Activated CD4-positive, alpha-beta T cell treated with anti-CD3 and anti-CD28 coated beads for 36 hours (primary cell): ENCODE measurements around the gene EZH1. TPM values are rescaled to one million over a fixed set of nuclear protein-coding genes. Genes with fewer than 3 reads are reported as not detected.
A peak's percentile ranks its signal among the peaks of the same experiment; 100 is the strongest.
"Not testable (repeated sequence)": the region's sequence is repeated elsewhere in the genome, so short reads cannot be mapped to it uniquely, and the experiment has no call there.

Experiments
- ATAC-seq: fragments of 200-7000 bp; cut with Tn5 transposase; one replicate; pipeline ENCODE4 v1.10.0; 2021; ENCODE audit warnings: mild to moderate bottlenecking, moderate library complexity
- CTCF ChIA-PET: fragments of 350-600 bp; sonication (Branson Sonifier 250); formaldehyde crosslinking; loops from one replicate; lab custom pipeline; 2021; ENCODE audit warnings: antibody characterized with exemption; lab: Charles Lee
- POLR2A ChIA-PET: fragments of 350-600 bp; sonication (Branson Sonifier 250); formaldehyde crosslinking; loops from one replicate; lab custom pipeline; 2021; ENCODE audit warnings: antibody characterized with exemption, inconsistent platforms; lab: Charles Lee
- DNase-seq: peaks from one replicate; pipeline ENCODE4 v3.0.0-alpha.2; 2020
- H3K27ac Mint-ChIP-seq: one replicate; pipeline ENCODE4 v1.8.0; 2021; ENCODE audit warnings: mixed read lengths
- H3K27me3 Mint-ChIP-seq: one replicate; pipeline ENCODE4 v1.8.0; 2021; ENCODE audit warnings: mixed read lengths
- H3K36me3 Mint-ChIP-seq: one replicate; pipeline ENCODE4 v1.8.0; 2021; ENCODE audit warnings: low read depth, mixed read lengths
- H3K4me1 Mint-ChIP-seq: one replicate; pipeline ENCODE4 v1.8.0; 2021; ENCODE audit warnings: mixed read lengths
- H3K4me3 Mint-ChIP-seq: one replicate; pipeline ENCODE4 v1.8.0; 2021; ENCODE audit warnings: mild to moderate bottlenecking, moderate library complexity, mixed read lengths
- H3K9me3 Mint-ChIP-seq: one replicate; pipeline ENCODE4 v1.8.0; 2021; ENCODE audit warnings: low read depth, mixed read lengths
- intact Hi-C, 2 experiments: fragments of 100-400 bp; cut with DNase I in 1 of 2; cut with micrococcal nuclease in 1 of 2; formaldehyde crosslinking; loops; one replicate each; pipeline versions ENCODE4 v1.14.2 to v1.15.1; 2022 to 2024; cut with DNase I, micrococcal nuclease
- total RNA-seq, 2 experiments: library from RNA; stranded (reverse); gene quantifications; one replicate each; pipeline ENCODE4 v1.2.3, GENCODE V29; 2021

The EZH1 gene
- total RNA-seq, 2 experiments from 2014 or later = 28.6 to 29.5 TPM

GRCh38 chr17:42748202-42748907 lies 3.5 kb upstream of the EZH1 start:
- ATAC-seq (no peak), DNase-seq (no peak)
- peaks cover 10% of the 10 kb centered on the region for H3K27me3 Mint-ChIP-seq
- intact Hi-C loops = loop anchor here in 1 of 2 experiments (5.0 kb wide), 1 partner anchor 424 kb away; the partner anchor contains the start of gene NBR1
- peaks cover 2% of the 10 kb centered on the region for H3K36me3 Mint-ChIP-seq
- no peak overlapping the region for H3K27ac Mint-ChIP-seq
- ChIA-PET CTCF (interaction anchor here (0.6 to 1.7 kb wide), 4 partner anchors 11 to 200 kb away, joined by 3 to 5 read pairs (median 4); no protein-coding TSS in a partner anchor), POLR2A (no interaction called here)
- peaks cover 2% of the 10 kb centered on the region for H3K9me3 Mint-ChIP-seq
- H3K4me1 Mint-ChIP-seq = peaks cover 16% of the 10 kb centered on the region
- H3K4me3 Mint-ChIP-seq = no peak overlapping the region

GRCh38 chr17:42744283-42744805 lies 496 bp downstream of the EZH1 start:
- H3K4me3 Mint-ChIP-seq = peak overlapping the region; percentile 89
- ChIA-PET POLR2A (no interaction called here), CTCF (interaction anchor here (0.7 to 1.7 kb wide), 4 partner anchors 19 to 83 kb away, joined by 3 to 12 read pairs (median 3); partner anchors contain the start of gene VPS25)
- H3K27ac Mint-ChIP-seq = peak overlapping the region; percentile 98
- peaks cover 2% of the 10 kb centered on the region for H3K9me3 Mint-ChIP-seq
- ATAC-seq = peak; percentile 88
- intact Hi-C loops = loop anchor here (1.0 to 5.0 kb wide), 12 partner anchors 18 to 573 kb away; partner anchors contain the start of genes VPS25 (in 2 of the 2), AARSD1 (in 1 of the 2), CNTD1 (in 1 of the 2) and COA3 (in 1 of the 2)
- peaks cover 7% of the 10 kb centered on the region for H3K27me3 Mint-ChIP-seq
- H3K4me1 Mint-ChIP-seq = peaks cover 19% of the 10 kb centered on the region
- peaks cover 2% of the 10 kb centered on the region for H3K36me3 Mint-ChIP-seq
- peak; percentile 85 for DNase-seq

- intact Hi-C loops = loop anchor here (1.0 to 5.0 kb wide), 12 partner anchors 19 to 574 kb away; partner anchors contain the start of genes VPS25 (in 2 of the 2), AARSD1 (in 1 of the 2), CNTD1 (in 1 of the 2) and COA3 (in 1 of the 2)
- Mint-ChIP-seq H3K27ac (peak overlapping the region; percentile 98), H3K27me3 (peaks cover 5% of the 10 kb centered on the region), H3K4me1 (peaks cover 19% of the 10 kb centered on the region), H3K9me3 (peaks cover 2% of the 10 kb centered on the region), H3K36me3 (peaks cover 2% of the 10 kb centered on the region), H3K4me3 (peak overlapping the region; percentile 89)
- ChIA-PET POLR2A (interaction anchor here (0.6 to 0.7 kb wide), 2 partner anchors 428 to 709 kb away, joined by 4 to 6 read pairs; no protein-coding TSS in a partner anchor), CTCF (interaction anchor here (0.7 to 1.7 kb wide), 5 partner anchors 16 to 82 kb away, joined by 3 to 12 read pairs (median 3); partner anchors contain the start of gene VPS25)
- ATAC-seq = no peak
- no peak for DNase-seq
These were observed 1.1 kb downstream of the EZH1 start for GRCh38 chr17:42743595-42744282.

GRCh38 chr17:42742916-42743315 lies 1.9 kb downstream of the EZH1 start:
- ATAC-seq, H3K27me3 Mint-ChIP-seq, DNase-seq, H3K9me3 Mint-ChIP-seq, H3K36me3 Mint-ChIP-seq, H3K4me3 Mint-ChIP-seq, H3K27ac Mint-ChIP-seq: not testable (repeated sequence)
- ChIA-PET POLR2A (interaction anchor here (0.6 to 0.7 kb wide), 2 partner anchors 9 to 709 kb away, joined by 3 to 6 read pairs; no protein-coding TSS in a partner anchor), CTCF (interaction anchor here (1.0 to 1.7 kb wide), 5 partner anchors 16 to 81 kb away, joined by 3 to 12 read pairs (median 3); no protein-coding TSS in a partner anchor)
- H3K4me1 Mint-ChIP-seq = peaks cover 19% of the 10 kb centered on the region
- intact Hi-C loops = loop anchor here in 1 of 2 experiments (5.0 kb wide), 1 partner anchor 574 kb away; no protein-coding TSS in a partner anchor

DNA sequence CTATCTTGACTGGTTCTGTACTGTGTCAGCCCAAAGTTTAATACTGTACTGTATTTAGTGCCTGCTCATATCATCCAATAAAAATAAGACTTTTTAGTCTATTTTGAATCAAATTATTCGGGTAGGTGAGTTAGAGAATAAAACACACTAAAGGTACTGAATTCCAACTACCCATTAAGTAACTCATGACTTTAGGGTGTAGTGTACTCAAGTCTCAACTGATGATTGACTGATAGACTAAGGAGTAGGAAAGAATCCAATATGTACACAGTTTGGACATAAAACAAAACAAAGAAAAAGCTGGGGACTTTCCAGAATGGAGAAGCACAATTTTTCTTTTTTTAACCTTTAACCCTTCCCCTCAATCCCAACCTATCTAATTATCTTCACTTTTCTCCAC lies 4.1 kb downstream of the EZH1 start:
- intact Hi-C loops = loop anchor here in 1 of 2 experiments (5.0 kb wide), 1 partner anchor 577 kb away; no protein-coding TSS in a partner anchor
- Mint-ChIP-seq H3K27me3 (no peaks in the 10 kb centered on the region), H3K4me1 (peaks cover 19% of the 10 kb centered on the region), H3K9me3 (peaks cover 2% of the 10 kb centered on the region), H3K36me3 (peaks cover 2% of the 10 kb centered on the region), H3K4me3 (no peak overlapping the region), H3K27ac (no peak overlapping the region)
- CTCF ChIA-PET = interaction anchor here (0.5 kb wide), 1 partner anchor 9 kb away, joined by 3 read pairs; no protein-coding TSS in a partner anchor
- DNase-seq = no peak
- no peak for ATAC-seq
- POLR2A ChIA-PET = no interaction called here

DNA sequence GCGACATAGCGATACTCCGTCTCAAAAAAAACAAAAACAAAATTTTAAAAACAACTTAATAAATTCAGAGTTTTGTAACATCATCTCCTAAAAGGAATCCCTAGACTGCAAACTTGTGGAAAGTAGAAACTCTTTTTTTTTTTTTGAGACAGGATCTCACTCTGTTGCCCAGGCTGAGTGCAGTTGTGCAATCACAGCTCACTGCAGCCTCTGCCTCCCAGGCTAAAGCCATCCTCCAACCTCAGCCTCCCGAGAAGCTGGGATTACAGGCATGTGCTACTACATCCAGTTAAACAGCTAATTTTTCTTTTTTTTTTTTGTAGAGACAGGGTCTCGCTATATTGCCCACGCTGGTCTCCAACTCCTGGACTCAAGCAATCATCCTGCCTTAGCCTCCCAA lies 19.7 kb downstream of the EZH1 start:
- Mint-ChIP-seq H3K9me3 (no peaks in the 10 kb centered on the region), H3K36me3 (peaks cover 33% of the 10 kb centered on the region), H3K4me3 (no peak overlapping the region), H3K27me3 (no peaks in the 10 kb centered on the region), H3K27ac (no peak overlapping the region), H3K4me1 (peaks cover 2% of the 10 kb centered on the region)
- intact Hi-C loops = no loop called here
- ChIA-PET CTCF (interaction anchor here (0.6 to 1.9 kb wide), 5 partner anchors 11 to 296 kb away, joined by 3 to 9 read pairs (median 3); no protein-coding TSS in a partner anchor), POLR2A (interaction anchor here (0.5 to 0.6 kb wide), 2 partner anchors 157 to 759 kb away, joined by 3 to 5 read pairs; partner anchors contain the start of gene CNP)
- DNase-seq = no peak
- no peak for ATAC-seq

DNA sequence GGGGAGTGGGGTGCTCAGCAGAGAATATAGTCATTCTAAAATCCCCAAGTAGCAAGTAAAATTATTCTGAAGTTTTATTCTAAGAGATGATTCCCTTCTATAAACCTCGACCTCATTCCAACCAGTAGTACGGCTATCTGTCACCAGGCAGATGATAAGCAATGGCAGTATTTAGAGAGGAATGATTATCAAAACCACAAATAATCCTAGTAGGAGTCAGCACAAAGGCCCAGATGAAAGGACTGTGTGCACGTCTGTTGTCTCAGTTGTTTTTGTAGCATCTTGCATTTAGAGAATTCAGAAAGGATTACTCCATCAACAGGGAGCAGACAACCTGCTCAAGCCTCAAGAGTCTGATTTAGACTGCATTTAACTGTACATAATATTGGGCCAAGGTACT lies 21.2 kb downstream of the EZH1 start:
- intact Hi-C loops = loop anchor here in 1 of 2 experiments (5.0 kb wide), 1 partner anchor 99 kb away; the partner anchor contains the start of gene BECN1
- no peak overlapping the region for H3K4me3 Mint-ChIP-seq
- peaks cover 2% of the 10 kb centered on the region for H3K4me1 Mint-ChIP-seq
- no peaks in the 10 kb centered on the region for H3K27me3 Mint-ChIP-seq
- ChIA-PET POLR2A (no interaction called here), CTCF (interaction anchor here (0.6 kb wide), 1 partner anchor 36 kb away, joined by 3 read pairs; no protein-coding TSS in a partner anchor)
- peaks cover 40% of the 10 kb centered on the region for H3K36me3 Mint-ChIP-seq
- DNase-seq (no peak), ATAC-seq (no peak)
- H3K9me3 Mint-ChIP-seq = no peaks in the 10 kb centered on the region
- no peak overlapping the region for H3K27ac Mint-ChIP-seq

DNA sequence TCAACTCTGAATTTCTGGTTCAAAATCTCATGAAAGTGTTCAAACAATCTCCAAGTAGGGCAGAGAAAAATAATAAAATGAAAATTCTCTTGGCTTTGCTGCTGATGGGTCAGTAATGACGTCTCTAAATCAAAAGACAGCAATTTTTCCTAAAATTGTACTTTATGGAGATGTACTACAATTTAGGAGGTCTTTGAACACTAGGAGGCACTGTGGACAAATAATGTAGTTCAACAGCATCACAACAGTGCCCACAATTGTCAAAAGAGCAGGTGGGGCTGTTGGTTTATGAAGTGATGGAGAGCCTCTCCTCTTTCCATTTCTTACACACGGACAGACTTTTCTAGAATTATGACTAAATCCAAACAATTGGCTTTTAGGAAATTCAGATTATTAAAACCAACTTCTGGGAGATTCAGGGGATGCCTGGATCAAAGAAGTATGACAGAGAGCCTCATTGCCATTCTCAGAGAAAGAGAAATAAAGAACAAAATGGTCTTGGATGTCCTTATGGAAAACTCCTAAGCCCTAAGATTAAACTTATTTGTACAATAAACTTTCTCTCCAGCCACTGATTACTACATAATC lies 23.8 kb downstream of the EZH1 start:
- intact Hi-C loops = loop anchor here (1.0 to 5.0 kb wide), 4 partner anchors 42 to 216 kb away; partner anchors contain the start of gene BECN1 (in 2 of the 2)
- DNase-seq = peak; percentile 33
- no peak overlapping the region for H3K4me3 Mint-ChIP-seq
- ATAC-seq = peak; percentile 90
- POLR2A ChIA-PET = no interaction called here
- no peak overlapping the region for H3K27ac Mint-ChIP-seq
- CTCF ChIA-PET = interaction anchor here (0.7 to 2.0 kb wide), 5 partner anchors 11 to 792 kb away, joined by 3 to 8 read pairs (median 4); partner anchors contain the start of gene BECN1
- no peaks in the 10 kb centered on the region for H3K27me3 Mint-ChIP-seq
- H3K9me3 Mint-ChIP-seq = no peaks in the 10 kb centered on the region
- peaks cover 2% of the 10 kb centered on the region for H3K4me1 Mint-ChIP-seq
- peaks cover 49% of the 10 kb centered on the region for H3K36me3 Mint-ChIP-seq

DNA sequence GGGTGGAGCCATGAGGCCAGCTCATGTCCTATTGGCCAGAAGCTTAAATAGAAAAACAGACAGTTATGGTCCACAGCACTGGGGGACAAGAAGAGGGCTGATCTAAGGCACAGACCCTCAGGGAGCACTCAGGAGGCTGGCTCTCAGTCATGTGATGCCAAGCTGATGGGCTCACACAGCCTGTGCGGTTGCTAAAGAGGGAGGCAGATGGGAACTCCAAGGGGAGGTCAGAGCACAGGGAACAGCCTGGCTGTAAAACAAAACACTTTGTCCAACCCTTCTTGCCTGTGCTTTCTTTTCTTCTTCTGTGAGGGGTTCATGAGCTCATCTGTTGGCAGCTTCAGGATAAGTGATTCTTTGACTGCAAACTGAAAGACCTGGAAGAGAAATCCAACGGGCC lies 35.3 kb downstream of the EZH1 start:
- no peak for DNase-seq
- Mint-ChIP-seq H3K27ac (no peak overlapping the region), H3K27me3 (no peaks in the 10 kb centered on the region), H3K4me1 (peaks cover 30% of the 10 kb centered on the region), H3K4me3 (no peak overlapping the region), H3K36me3 (peaks cover 77% of the 10 kb centered on the region), H3K9me3 (no peaks in the 10 kb centered on the region)
- CTCF ChIA-PET = interaction anchor here (0.6 to 1.8 kb wide), 8 partner anchors 9 to 280 kb away, joined by 3 to 5 read pairs (median 3); partner anchors contain the start of gene PSMC3IP
- ATAC-seq = no peak
- POLR2A ChIA-PET = no interaction called here
- intact Hi-C loops = no loop called here

DNA sequence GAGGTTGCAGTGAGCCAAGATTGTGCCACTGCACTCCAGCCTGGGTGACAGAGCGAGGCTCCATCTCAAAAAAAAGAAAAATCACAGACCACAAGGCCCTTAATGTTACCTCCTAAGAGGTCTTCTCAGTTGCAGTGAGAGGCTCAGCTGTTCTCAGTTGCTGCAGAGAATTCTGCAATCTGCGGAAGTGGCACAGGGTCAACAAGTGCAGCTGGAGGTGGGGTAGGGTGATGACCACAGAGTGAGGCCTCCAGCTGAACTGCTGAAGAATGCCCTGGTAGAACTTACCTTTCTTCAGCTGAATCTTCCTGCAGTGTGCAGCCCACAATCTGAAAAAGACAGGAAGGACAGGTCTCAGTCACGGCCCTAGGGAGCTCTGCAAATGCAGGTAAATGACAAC lies 36.3 kb downstream of the EZH1 start:
- no peaks in the 10 kb centered on the region for H3K9me3 Mint-ChIP-seq
- intact Hi-C loops = no loop called here
- no peak for ATAC-seq
- no peak overlapping the region for H3K4me3 Mint-ChIP-seq
- DNase-seq = no peak
- H3K36me3 Mint-ChIP-seq = peaks cover 81% of the 10 kb centered on the region
- ChIA-PET POLR2A (no interaction called here), CTCF (interaction anchor here (0.8 to 1.8 kb wide), 5 partner anchors 17 to 176 kb away, joined by 3 to 5 read pairs (median 3); no protein-coding TSS in a partner anchor)
- no peak overlapping the region for H3K27ac Mint-ChIP-seq
- peaks cover 33% of the 10 kb centered on the region for H3K4me1 Mint-ChIP-seq
- no peaks in the 10 kb centered on the region for H3K27me3 Mint-ChIP-seq
